ENCODE data around the gene TMEM208.

GRCh38 chr16:67238806-67239470 is 12.0 kb downstream of the TMEM208 start:
- TF ChIP-seq ZFX (IDR thresholded peaks at IDR 0.05) = no peak
- TF ChIP-seq, protein P1, sequence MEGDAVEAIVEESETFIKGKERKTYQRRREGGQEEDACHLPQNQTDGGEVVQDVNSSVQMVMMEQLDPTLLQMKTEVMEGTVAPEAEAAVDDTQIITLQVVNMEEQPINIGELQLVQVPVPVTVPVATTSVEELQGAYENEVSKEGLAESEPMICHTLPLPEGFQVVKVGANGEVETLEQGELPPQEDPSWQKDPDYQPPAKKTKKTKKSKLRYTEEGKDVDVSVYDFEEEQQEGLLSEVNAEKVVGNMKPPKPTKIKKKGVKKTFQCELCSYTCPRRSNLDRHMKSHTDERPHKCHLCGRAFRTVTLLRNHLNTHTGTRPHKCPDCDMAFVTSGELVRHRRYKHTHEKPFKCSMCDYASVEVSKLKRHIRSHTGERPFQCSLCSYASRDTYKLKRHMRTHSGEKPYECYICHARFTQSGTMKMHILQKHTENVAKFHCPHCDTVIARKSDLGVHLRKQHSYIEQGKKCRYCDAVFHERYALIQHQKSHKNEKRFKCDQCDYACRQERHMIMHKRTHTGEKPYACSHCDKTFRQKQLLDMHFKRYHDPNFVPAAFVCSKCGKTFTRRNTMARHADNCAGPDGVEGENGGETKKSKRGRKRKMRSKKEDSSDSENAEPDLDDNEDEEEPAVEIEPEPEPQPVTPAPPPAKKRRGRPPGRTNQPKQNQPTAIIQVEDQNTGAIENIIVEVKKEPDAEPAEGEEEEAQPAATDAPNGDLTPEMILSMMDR (conservative IDR thresholded peaks at IDR 0.05) = no peak
